SK-N-SH treated with all-trans-retinoic acid at 6 μM for 48 hours (cell line): ENCODE measurements around the gene DBN1.

Source experiments
- ARNTL ChIP-seq: fragments of 450-650 bp; formaldehyde crosslinking; IDR thresholded peaks from 2 replicates; pipeline ENCODE4 v1.5.0; 2020; ENCODE audit warnings: low read depth, mild to moderate bottlenecking, moderate library complexity, borderline replicate concordance
- ESRRG ChIP-seq: fragments of 250-450 bp; sonication (Bioruptor Pico); IDR thresholded peaks from 2 replicates; pipeline ENCODE4 v1.6.1; 2021; ENCODE audit warnings: mild to moderate bottlenecking
- TOX ChIP-seq: fragments of 250-450 bp; sonication (Bioruptor Pico); IDR thresholded peaks from 2 replicates; pipeline ENCODE4 v1.8.0; 2021; ENCODE audit warnings: mild to moderate bottlenecking, moderate library complexity, borderline replicate concordance
- ZNF565 ChIP-seq: fragments of 450-650 bp; formaldehyde crosslinking; conservative IDR thresholded peaks from 2 replicates; pipeline ENCODE4 v1.5.0; 2020; ENCODE audit warnings: low read depth, mild to moderate bottlenecking, moderate library complexity
- ZNF70 ChIP-seq: fragments of 450-650 bp; formaldehyde crosslinking; IDR thresholded peaks from 2 replicates; pipeline ENCODE4 v1.5.0; 2020; ENCODE audit warnings: mild to moderate bottlenecking, moderate library complexity

The DBN1 gene

DNA sequence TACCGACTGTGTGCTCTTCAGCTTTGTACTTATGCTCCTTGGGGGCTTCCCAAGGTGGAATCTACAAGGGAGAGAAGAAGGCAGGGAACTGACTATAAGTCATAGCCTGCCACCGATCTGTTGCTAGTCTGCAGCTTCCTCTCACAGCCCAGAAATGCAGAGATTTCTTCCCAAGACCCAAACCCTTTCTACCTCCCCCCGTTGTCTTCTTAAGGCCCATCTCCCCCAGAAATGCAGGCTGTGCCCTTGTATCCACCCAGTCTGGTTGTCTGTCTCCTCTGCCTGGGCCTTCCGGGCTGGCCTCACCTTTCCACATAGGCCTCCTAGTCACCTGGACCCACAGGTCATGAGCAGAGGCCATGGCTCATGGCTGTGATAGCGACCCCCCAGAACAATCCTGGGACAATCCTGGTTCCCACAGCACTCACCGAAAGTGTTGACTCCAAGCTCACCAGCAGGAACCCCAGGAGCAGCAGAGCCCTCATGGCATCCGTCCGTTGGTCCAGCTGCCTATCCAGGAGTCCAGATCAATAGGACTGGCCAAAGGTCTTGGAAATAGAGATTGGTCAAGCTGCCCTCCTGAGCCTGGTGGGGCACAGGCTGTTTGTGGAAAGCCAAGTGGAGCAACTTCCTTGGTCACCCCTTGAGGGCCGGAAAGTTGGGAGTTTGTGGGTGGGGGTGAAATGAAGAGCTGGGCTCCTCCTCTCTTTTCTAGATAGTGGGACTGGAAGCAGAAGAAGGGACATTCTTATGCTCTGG, 64.2 kb downstream of the DBN1 start, which contains the start of gene F12 (continued):
- TF ChIP-seq ARNTL (CRISPR knock-in tag) (no peak), ESRRG (CRISPR knock-in tag) (no peak), ZNF70 (no peak), TOX (no peak), ZNF565 (CRISPR knock-in tag) (no peak)
